ENCODE measurements around the gene DIS3L2.
"Not testable (repeated sequence)": the region's sequence is repeated elsewhere in the genome, so short reads cannot be mapped to it uniquely, and the experiment has no call there.

Gene DIS3L2

GRCh38 chr2:232347369-232347768 is 385.9 kb downstream of the DIS3L2 start:
- DNase-seq (ENCODE audit: low read depth, low spot score), result no peak

- no peak for DNase-seq (ENCODE audit: low read depth, low spot score)
Observed at GRCh38 chr2:232348936-232349335, 387.4 kb downstream of the DIS3L2 start.

- DNase-seq (ENCODE audit: low read depth, low spot score), result no peak
Observed at GRCh38 chr2:232349546-232349945, 388.0 kb downstream of the DIS3L2 start.

GRCh38 chr2:232349946-232350635 is 388.6 kb downstream of the DIS3L2 start:
- DNase-seq (ENCODE audit: low read depth, low spot score), result no peak

GRCh38 chr2:232350804-232351685 is 389.5 kb downstream of the DIS3L2 start:
- no peak for DNase-seq (ENCODE audit: low read depth, low spot score)

GRCh38 chr2:232351686-232352510 is 390.4 kb downstream of the DIS3L2 start:
- no peak for DNase-seq (ENCODE audit: low read depth, low spot score)

GRCh38 chr2:232352511-232353091 is 391.1 kb downstream of the DIS3L2 start:
- no peak for DNase-seq (ENCODE audit: low read depth, low spot score)

GRCh38 chr2:232353096-232353495 is 391.6 kb downstream of the DIS3L2 start:
- no peak for DNase-seq (ENCODE audit: low read depth, low spot score)

- DNase-seq (ENCODE audit: low read depth, low spot score), result no peak
Observed at GRCh38 chr2:232353660-232354059, 392.1 kb downstream of the DIS3L2 start.

GRCh38 chr2:232354069-232354468 is 392.6 kb downstream of the DIS3L2 start:
- DNase-seq (ENCODE audit: low read depth, low spot score), result no peak

- no peak for DNase-seq (ENCODE audit: low read depth, low spot score)
Observed at GRCh38 chr2:232361646-232362045, 400.1 kb downstream of the DIS3L2 start.

GRCh38 chr2:232362174-232362900 is 400.8 kb downstream of the DIS3L2 start:
- no peak for DNase-seq (ENCODE audit: low read depth, low spot score)

- not testable (repeated sequence) for DNase-seq (ENCODE audit: low read depth, low spot score)
Observed at GRCh38 chr2:232363064-232363783, 401.7 kb downstream of the DIS3L2 start.

GRCh38 chr2:232363784-232364615 is 402.5 kb downstream of the DIS3L2 start:
- DNase-seq (ENCODE audit: low read depth, low spot score), result no peak

- DNase-seq (ENCODE audit: low read depth, low spot score), result not testable (repeated sequence)
Observed at GRCh38 chr2:232364806-232365594, 403.5 kb downstream of the DIS3L2 start.

GRCh38 chr2:232365621-232366321 is 404.3 kb downstream of the DIS3L2 start:
- DNase-seq (ENCODE audit: low read depth, low spot score), result no peak

GRCh38 chr2:232366461-232366860 is 404.9 kb downstream of the DIS3L2 start:
- not testable (repeated sequence) for DNase-seq (ENCODE audit: low read depth, low spot score)

GRCh38 chr2:232367016-232367415 is 405.5 kb downstream of the DIS3L2 start:
- no peak for DNase-seq (ENCODE audit: low read depth, low spot score)
